NB4 (cell line): ENCODE data around the gene PKNOX2.

Experiments
- CTCF ChIP-seq: IDR thresholded peaks from one replicate; pipeline ENCODE4 v1.5.1; 2012; ENCODE audit warnings: low read depth, low read length
- TF ChIP-seq, protein P1 (sequence below): IDR thresholded peaks from 2 replicates; pipeline ENCODE4 v1.6.1; 2011; ENCODE audit warnings: low read depth, low read length

DNA sequence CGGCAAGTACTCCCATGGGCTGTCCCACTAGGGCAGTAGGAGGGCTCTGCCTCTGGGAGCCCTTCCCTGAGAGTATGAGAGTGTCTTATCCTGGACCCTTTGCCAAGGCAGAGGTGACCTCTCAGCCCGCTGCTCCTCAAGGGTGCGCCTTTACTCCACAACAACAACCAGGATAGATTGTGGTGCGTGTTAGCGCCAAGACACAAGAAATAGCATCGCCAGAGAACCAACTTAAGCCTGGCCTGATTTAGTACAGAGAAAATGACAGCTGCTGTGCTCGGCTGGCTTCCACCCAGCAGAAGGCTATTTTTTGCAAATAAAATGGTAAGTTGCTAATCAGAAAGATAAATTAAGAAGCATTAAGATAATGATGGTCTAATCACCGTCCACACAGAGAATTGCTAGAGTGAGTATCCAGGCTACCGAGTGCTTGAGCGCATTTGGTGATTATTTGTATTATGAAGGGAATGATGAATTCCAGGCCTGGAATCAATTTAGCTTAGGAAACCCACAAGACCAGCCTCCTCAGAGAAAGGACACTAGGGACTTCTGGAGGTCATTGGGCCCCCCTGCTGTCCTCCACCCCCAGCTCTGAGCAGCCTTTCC, 119.8 kb downstream of the PKNOX2 start:
- no peak for TF ChIP-seq CTCF
- TF ChIP-seq, protein P1, sequence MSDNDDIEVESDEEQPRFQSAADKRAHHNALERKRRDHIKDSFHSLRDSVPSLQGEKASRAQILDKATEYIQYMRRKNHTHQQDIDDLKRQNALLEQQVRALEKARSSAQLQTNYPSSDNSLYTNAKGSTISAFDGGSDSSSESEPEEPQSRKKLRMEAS = no peak
